Pancreas (tissue), 10 donors: ENCODE results near the gene OXSR1. TPM values are rescaled to one million over a fixed set of nuclear protein-coding genes. Genes with fewer than 3 reads are reported as not detected.

Experiments
- ATAC-seq, 4 donors: fragments of 200-7000 bp; cut with Tn5 transposase; one replicate each; pipeline versions ENCODE4 v1.8.0 to v1.9.1; 2020; ENCODE audit warnings: mild to moderate bottlenecking in 4 of 4, moderate library complexity in 4 of 4
- DNase-seq, 6 donors: peaks; one replicate each; pipeline ENCODE4 v3.0.0-alpha.2; 2020
- FAIRE-seq: peaks from 2 replicates; lab custom pipeline; 2012; peaks lifted over from hg19 to GRCh38; lab: Jason Lieb, UNC
- H3K27ac ChIP-seq, 4 donors: fragments of 200-600 bp; sonication (generic); 1 replicate in 3 of 4; 2 replicates in 1 of 4; pipeline versions ENCODE4 v1.5.0 to v1.8.0; 2020
- H3K27me3 ChIP-seq, 4 donors: fragments of 200-600 bp; one replicate each; pipeline ENCODE4 v1.8.0; 2021
- H3K36me3 ChIP-seq, 3 donors: fragments of 200-600 bp; sonication (generic) in 1 of 3; one replicate each; pipeline versions ENCODE4 v1.5.0 to v1.8.0; 2020 to 2021
- H3K4me1 ChIP-seq, 3 donors: fragments of 200-600 bp; one replicate each; pipeline ENCODE4 v1.8.0; 2021
- H3K4me3 ChIP-seq, 4 donors: fragments of 200-600 bp; sonication (generic) in 2 of 4; one replicate each; pipeline versions ENCODE4 v1.5.0 to v1.8.0; 2020 to 2021
- H3K9me3 ChIP-seq, 4 donors: fragments of 200-600 bp; one replicate each; pipeline ENCODE4 v1.8.0; 2021
- whole genome bisulfite sequencing, 2 donors: extraction: QIAGEN DNeasy Blood & Tissue Kit; methylation state at CpG; one replicate each; pipeline ENCODE4 v1.1.7; 2013; 5-methylcytosine and 5-hydroxymethylcytosine counted together
- intact Hi-C, 3 donors: fragments of 100-400 bp; cut with DNase I; formaldehyde crosslinking; loops; one replicate each; pipeline versions ENCODE4 v1.11.1 to v1.14.2; 2022
- polyA plus RNA-seq, 2 donors: library from polyadenylated mRNA; stranded (reverse); fragments of 200-250 nt; gene quantifications; one replicate each; pipeline ENCODE4 v1.2.3, GENCODE V29; 2013
- total RNA-seq, 6 donors: library from RNA; stranded (reverse); fragmentation: NEBNext Ultra II Directional in 4 of 6; extraction: Animal tissue kit (Norgen Biotek cat#: 25700) in 4 of 6; gene quantifications; one replicate each; pipeline versions ENCODE4 v1.2.1 to v1.2.4, GENCODE V29; 2021 to 2023
- TF ChIP-seq, protein P1 (sequence below), 4 donors: fragments of 200-600 bp; sonication (generic) in 3 of 4; IDR thresholded peaks; one replicate each; pipeline versions ENCODE4 v1.5.0 to v1.8.0; 2021; ENCODE audit warnings: antibody characterized with exemption in 4 of 4
- donor health status: healthy with polysubstance abuse.
- donor health status: DM: no; HTN: no; CAD: no; lungs with moderate emphysema.
- donor health status: DM: no; HTN: no; CAD: no.
- donor health status: control.
- donor health status: control.
- donor health status: Bipolar disorder and iron deficiency.
- donor health status: DM: yes; HTN: yes; CAD: no.
- donor health status: DM: no; HTN: no; CAD: no.
- donor health status: DM: no; HTN: no; CAD: no.
- donor health status: DM: yes; HTN: yes; CAD: no.

Gene OXSR1
- total and polyA plus RNA-seq, 8 donors: 6.3 to 16.0 (median 10.4) TPM

DNA sequence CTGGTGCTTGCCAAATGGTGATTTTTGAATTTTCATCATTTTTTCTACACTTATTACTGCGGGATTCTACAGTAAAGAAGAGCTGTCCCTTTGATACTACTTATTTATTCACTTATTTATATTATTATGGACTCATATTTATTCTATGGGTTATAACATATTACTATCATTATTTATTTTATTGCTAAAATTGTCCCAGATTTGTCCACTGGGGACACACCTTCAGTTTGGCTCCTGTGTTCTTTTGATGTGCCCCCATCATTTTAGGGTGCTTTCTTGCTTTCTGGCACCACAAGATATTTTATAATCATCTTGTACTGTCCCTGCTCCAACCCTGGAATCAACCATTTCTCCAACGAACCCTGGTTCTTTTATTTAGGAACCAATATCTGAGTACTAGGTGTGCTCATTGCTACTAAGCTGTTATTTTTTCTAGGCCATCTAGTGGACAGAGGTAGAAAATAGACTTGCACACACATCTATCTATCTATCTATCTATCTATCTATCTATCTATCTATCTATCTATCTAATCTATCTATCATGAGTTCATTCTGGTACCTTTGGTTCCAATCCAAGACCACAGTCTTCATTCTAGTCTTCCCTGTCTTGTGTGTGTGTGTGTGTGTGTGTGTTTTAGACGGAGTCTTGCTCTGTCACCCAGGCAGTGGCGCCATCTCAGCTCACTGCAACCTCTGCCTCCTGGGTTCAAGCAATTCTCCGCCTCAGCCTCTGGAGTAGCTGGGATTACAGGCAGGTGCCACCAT lies 132.8 kb downstream of the OXSR1 start:
- ATAC-seq (peak in 1 of 4 donors; percentile 37), FAIRE-seq (no peak), DNase-seq (no peak)
- intact Hi-C loops: no loop called here
- no peak overlapping the region for H3K27ac ChIP-seq
- H3K4me1 ChIP-seq: no peaks in the 10 kb centered on the region
- TF ChIP-seq, protein P1, sequence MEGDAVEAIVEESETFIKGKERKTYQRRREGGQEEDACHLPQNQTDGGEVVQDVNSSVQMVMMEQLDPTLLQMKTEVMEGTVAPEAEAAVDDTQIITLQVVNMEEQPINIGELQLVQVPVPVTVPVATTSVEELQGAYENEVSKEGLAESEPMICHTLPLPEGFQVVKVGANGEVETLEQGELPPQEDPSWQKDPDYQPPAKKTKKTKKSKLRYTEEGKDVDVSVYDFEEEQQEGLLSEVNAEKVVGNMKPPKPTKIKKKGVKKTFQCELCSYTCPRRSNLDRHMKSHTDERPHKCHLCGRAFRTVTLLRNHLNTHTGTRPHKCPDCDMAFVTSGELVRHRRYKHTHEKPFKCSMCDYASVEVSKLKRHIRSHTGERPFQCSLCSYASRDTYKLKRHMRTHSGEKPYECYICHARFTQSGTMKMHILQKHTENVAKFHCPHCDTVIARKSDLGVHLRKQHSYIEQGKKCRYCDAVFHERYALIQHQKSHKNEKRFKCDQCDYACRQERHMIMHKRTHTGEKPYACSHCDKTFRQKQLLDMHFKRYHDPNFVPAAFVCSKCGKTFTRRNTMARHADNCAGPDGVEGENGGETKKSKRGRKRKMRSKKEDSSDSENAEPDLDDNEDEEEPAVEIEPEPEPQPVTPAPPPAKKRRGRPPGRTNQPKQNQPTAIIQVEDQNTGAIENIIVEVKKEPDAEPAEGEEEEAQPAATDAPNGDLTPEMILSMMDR (IDR thresholded peaks at IDR 0.05): peak in 2 of 4 donors; percentile 9 to 12
- no peaks in the 10 kb centered on the region for H3K36me3 ChIP-seq
- H3K4me3 ChIP-seq: no peak overlapping the region
- WGBS, 2 donors: 75 to 84% methylated on average over 5 of the region's 5 CpGs
- H3K9me3 ChIP-seq: no peaks in the 10 kb centered on the region
- no peaks in the 10 kb centered on the region for H3K27me3 ChIP-seq

Other genes with a start within 250 kb of the OXSR1 start
- 1 to 10 TPM; 1.2 to 6.6 (median 2.7) TPM for gene VILL, start 174.8 kb upstream of the OXSR1 start, total RNA-seq
- gene VILL, start 174.8 kb upstream of the OXSR1 start, polyA plus RNA-seq: 1 to 10 TPM; 5.1 to 7.0 TPM
- 10 to 100 TPM in 2 of 6 donors, 1 to 10 TPM in 4; 7.5 to 15.6 (median 8.9) TPM for gene PLCD1, start 135.9 kb upstream of the OXSR1 start, total RNA-seq
- 10 to 100 TPM; 14.3 to 14.6 TPM for gene PLCD1, start 135.9 kb upstream of the OXSR1 start, polyA plus RNA-seq
- under 1 TPM; 0.14 to 0.60 (median 0.49) TPM for gene DLEC1, start 126.3 kb upstream of the OXSR1 start, total RNA-seq
- gene DLEC1, start 126.3 kb upstream of the OXSR1 start, polyA plus RNA-seq: under 1 TPM; 0.61 to 0.75 TPM
- gene ACAA1, start 28.4 kb upstream of the OXSR1 start, total RNA-seq: 10 to 100 TPM; 44.2 to 66.9 (median 59.0) TPM
- 100 to 1,000 TPM in 1 of 2 donors, 10 to 100 TPM in 1; 99.3 to 110 TPM for gene ACAA1, start 28.4 kb upstream of the OXSR1 start, polyA plus RNA-seq
- gene MYD88, start 26.9 kb upstream of the OXSR1 start, total RNA-seq: 10 to 100 TPM in 3 of 6 donors, 1 to 10 TPM in 3; 7.2 to 20.2 (median 9.9) TPM
- gene MYD88, start 26.9 kb upstream of the OXSR1 start, polyA plus RNA-seq: 10 to 100 TPM in 1 of 2 donors, 1 to 10 TPM in 1; 8.2 to 14.2 TPM
- under 1 TPM in 5 of 6 donors, not detected in 1; 0.18 to 0.69 (median 0.42) TPM for gene SLC22A13, start 100.3 kb downstream of the OXSR1 start, total RNA-seq
- gene SLC22A13, start 100.3 kb downstream of the OXSR1 start, polyA plus RNA-seq: under 1 TPM; 0.05 to 0.23 TPM
- gene SLC22A14, start 116.8 kb downstream of the OXSR1 start, total RNA-seq: under 1 TPM in 2 of 6 donors, not detected in 4; 0.12 TPM
- gene SLC22A14, start 116.8 kb downstream of the OXSR1 start, polyA plus RNA-seq: under 1 TPM; 0.15 to 0.35 TPM
- gene XYLB, start 181.2 kb downstream of the OXSR1 start, total RNA-seq: 1 to 10 TPM; 4.3 to 6.9 (median 4.7) TPM
- 1 to 10 TPM; 1.6 to 2.4 TPM for gene XYLB, start 181.2 kb downstream of the OXSR1 start, polyA plus RNA-seq